Vagina (tissue), 2 donors: ENCODE measurements around the gene PRRX1.

Experiments used
- CTCF ChIP-seq, 3 experiments: fragments of 450-650 bp in 2 of 3; fragments of 200-600 bp in 1 of 3; sonication (generic) in 1 of 3; IDR thresholded peaks; one replicate each; pipeline ENCODE4 v1.5.1; 2017 to 2019; ENCODE audit warnings: antibody characterized with exemption in 3 of 3, mild to moderate bottlenecking in 2 of 3, moderate library complexity in 2 of 3
- POLR2A ChIP-seq, 2 donors: fragments of 450-650 bp; IDR thresholded peaks; one replicate each; pipeline ENCODE4 v1.6.1; 2017; ENCODE audit warnings: antibody characterized with exemption in 2 of 2, mild to moderate bottlenecking in 2 of 2, moderate library complexity in 2 of 2

GRCh38 chr1:170694172-170694926 is 30.4 kb downstream of the PRRX1 start:
- TF ChIP-seq POLR2A (IDR thresholded peaks at IDR 0.05) (no peak), CTCF (IDR thresholded peaks at IDR 0.05) (no peak)
